ENCODE results near the gene MBNL1.

Gene MBNL1

GRCh38 chr3:152299249-152299976 lies 30.7 kb downstream of the MBNL1 start:
- DNase-seq, result no peak

GRCh38 chr3:152300029-152300731 lies 31.5 kb downstream of the MBNL1 start:
- no peak for DNase-seq

- DNase-seq, result no peak
These were observed 33.0 kb downstream of the MBNL1 start for GRCh38 chr3:152301745-152302181.

GRCh38 chr3:152302521-152303021 lies 33.8 kb downstream of the MBNL1 start:
- DNase-seq, result no peak

- no peak for DNase-seq
These were observed 35.4 kb downstream of the MBNL1 start for GRCh38 chr3:152304160-152304559.

- no peak for DNase-seq
These were observed 36.3 kb downstream of the MBNL1 start for GRCh38 chr3:152305075-152305474.

- DNase-seq, result no peak
These were observed 39.2 kb downstream of the MBNL1 start for GRCh38 chr3:152307829-152308474.

GRCh38 chr3:152308475-152308844 lies 39.7 kb downstream of the MBNL1 start:
- no peak for DNase-seq

- no peak for DNase-seq
These were observed 40.3 kb downstream of the MBNL1 start for GRCh38 chr3:152309031-152309430.

- no peak for DNase-seq
These were observed 41.0 kb downstream of the MBNL1 start for GRCh38 chr3:152309535-152310307.

- DNase-seq, result no peak
These were observed 44.7 kb downstream of the MBNL1 start for GRCh38 chr3:152313430-152313829.

- no peak for DNase-seq
These were observed 45.2 kb downstream of the MBNL1 start for GRCh38 chr3:152313914-152314313.

- DNase-seq, result no peak
These were observed 46.1 kb downstream of the MBNL1 start for GRCh38 chr3:152314677-152315353.

- DNase-seq, result no peak
These were observed 46.9 kb downstream of the MBNL1 start for GRCh38 chr3:152315623-152316022.

- no peak for DNase-seq
These were observed 47.6 kb downstream of the MBNL1 start for GRCh38 chr3:152316318-152316717.

GRCh38 chr3:152317184-152317583 lies 48.5 kb downstream of the MBNL1 start:
- DNase-seq, result no peak

- no peak for DNase-seq
These were observed 49.2 kb downstream of the MBNL1 start for GRCh38 chr3:152317956-152318355.

GRCh38 chr3:152318512-152318911 lies 49.8 kb downstream of the MBNL1 start:
- DNase-seq, result no peak

GRCh38 chr3:152319256-152319655 lies 50.5 kb downstream of the MBNL1 start:
- DNase-seq, result no peak

GRCh38 chr3:152319831-152320617 lies 51.3 kb downstream of the MBNL1 start:
- DNase-seq, result no peak

GRCh38 chr3:152321200-152321954 lies 52.6 kb downstream of the MBNL1 start:
- DNase-seq, result no peak

All from NCI-H2029 (cell line).